Nephron (organoid): ENCODE results near the gene KAZN.

ENCODE experiments used
- H3K27ac Mint-ChIP-seq, 3 experiments: 2 replicates each; pipeline ENCODE4 v1.8.0; 2020; ENCODE audit warnings: mixed read lengths in 3 of 3, mild to moderate bottlenecking in 2 of 3, moderate library complexity in 1 of 3
- H3K27me3 Mint-ChIP-seq: 2 replicates; pipeline ENCODE4 v1.8.0; 2021; ENCODE audit warnings: low read depth, mild to moderate bottlenecking, moderate library complexity, mixed read lengths
- H3K36me3 Mint-ChIP-seq: 2 replicates; pipeline ENCODE4 v1.8.0; 2020; ENCODE audit warnings: low read depth, mixed read lengths
- H3K4me1 Mint-ChIP-seq: 2 replicates; pipeline ENCODE4 v1.8.0; 2020; ENCODE audit warnings: mixed read lengths
- H3K4me3 Mint-ChIP-seq, 3 experiments: 2 replicates each; pipeline ENCODE4 v1.8.0; 2020; ENCODE audit warnings: mild to moderate bottlenecking in 3 of 3, mixed read lengths in 3 of 3, moderate library complexity in 2 of 3
- H3K9me3 Mint-ChIP-seq: 2 replicates; pipeline ENCODE4 v1.8.0; 2020; ENCODE audit warnings: mixed read lengths
- TF ChIP-seq, protein P1 (sequence below), 3 experiments: fragments of 200-600 bp; sonication (generic); IDR thresholded peaks; one replicate each; pipeline ENCODE4 v1.5.0; 2021; ENCODE audit warnings: antibody characterized with exemption in 3 of 3; ENCODE audit not compliant: unreplicated experiment in 3 of 3

KAZN gene

DNA sequence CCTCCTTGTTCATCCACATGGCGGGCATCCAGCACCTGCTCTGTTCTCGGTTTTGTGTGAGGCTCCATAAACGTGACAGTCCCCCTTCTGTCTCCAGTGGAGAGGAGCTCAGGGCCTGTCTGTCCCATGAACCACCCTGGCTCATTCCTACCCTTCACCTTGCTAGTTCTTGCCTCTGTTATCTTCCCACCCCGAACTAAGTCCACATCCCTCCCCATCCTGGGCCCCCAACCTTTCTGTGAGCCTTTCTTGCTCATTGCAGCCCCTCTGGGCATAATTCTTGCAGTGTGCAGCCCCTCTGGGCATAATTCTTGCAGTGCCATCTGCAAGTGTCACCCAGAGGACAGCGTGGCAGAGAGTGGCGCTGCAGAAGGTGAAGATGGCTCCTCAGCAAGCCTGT lies 338.3 kb downstream of the KAZN start:
- H3K9me3 Mint-ChIP-seq, result no peaks in the 10 kb centered on the region

GRCh38 chr1:14937288-14937949 lies 338.9 kb downstream of the KAZN start:
- Mint-ChIP-seq H3K36me3 (no peaks in the 10 kb centered on the region), H3K9me3 (no peaks in the 10 kb centered on the region), H3K27me3 (no peaks in the 10 kb centered on the region), H3K27ac (peak overlapping the region; percentile 5 to 51 (median 24)), H3K4me1 (peaks cover 41% of the 10 kb centered on the region), H3K4me3 (no peak overlapping the region)
- TF ChIP-seq, protein P1, sequence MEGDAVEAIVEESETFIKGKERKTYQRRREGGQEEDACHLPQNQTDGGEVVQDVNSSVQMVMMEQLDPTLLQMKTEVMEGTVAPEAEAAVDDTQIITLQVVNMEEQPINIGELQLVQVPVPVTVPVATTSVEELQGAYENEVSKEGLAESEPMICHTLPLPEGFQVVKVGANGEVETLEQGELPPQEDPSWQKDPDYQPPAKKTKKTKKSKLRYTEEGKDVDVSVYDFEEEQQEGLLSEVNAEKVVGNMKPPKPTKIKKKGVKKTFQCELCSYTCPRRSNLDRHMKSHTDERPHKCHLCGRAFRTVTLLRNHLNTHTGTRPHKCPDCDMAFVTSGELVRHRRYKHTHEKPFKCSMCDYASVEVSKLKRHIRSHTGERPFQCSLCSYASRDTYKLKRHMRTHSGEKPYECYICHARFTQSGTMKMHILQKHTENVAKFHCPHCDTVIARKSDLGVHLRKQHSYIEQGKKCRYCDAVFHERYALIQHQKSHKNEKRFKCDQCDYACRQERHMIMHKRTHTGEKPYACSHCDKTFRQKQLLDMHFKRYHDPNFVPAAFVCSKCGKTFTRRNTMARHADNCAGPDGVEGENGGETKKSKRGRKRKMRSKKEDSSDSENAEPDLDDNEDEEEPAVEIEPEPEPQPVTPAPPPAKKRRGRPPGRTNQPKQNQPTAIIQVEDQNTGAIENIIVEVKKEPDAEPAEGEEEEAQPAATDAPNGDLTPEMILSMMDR (IDR thresholded peaks at IDR 0.05; ENCODE audit: unreplicated experiment in 3 of 3), result no peak

More for the DNA sequence above, 338.3 kb downstream of the KAZN start:
- H3K4me3 Mint-ChIP-seq, result no peak overlapping the region
- H3K4me1 Mint-ChIP-seq, result peaks cover 34% of the 10 kb centered on the region
- H3K36me3 Mint-ChIP-seq, result no peaks in the 10 kb centered on the region
- peak overlapping the region; percentile 5 to 51 (median 24) for H3K27ac Mint-ChIP-seq
- TF ChIP-seq, protein P1 (IDR thresholded peaks at IDR 0.05; ENCODE audit: unreplicated experiment in 3 of 3), result no peak
- H3K27me3 Mint-ChIP-seq, result no peaks in the 10 kb centered on the region

- H3K27ac Mint-ChIP-seq, result peak overlapping the region; percentile 83 to 93 (median 85)
- H3K4me3 Mint-ChIP-seq, result no peak overlapping the region
- peaks cover 61% of the 10 kb centered on the region for H3K4me1 Mint-ChIP-seq
- no peaks in the 10 kb centered on the region for H3K27me3 Mint-ChIP-seq
- no peaks in the 10 kb centered on the region for H3K36me3 Mint-ChIP-seq
- TF ChIP-seq, protein P1 (IDR thresholded peaks at IDR 0.05; ENCODE audit: unreplicated experiment in 3 of 3), result no peak
- H3K9me3 Mint-ChIP-seq, result no peaks in the 10 kb centered on the region
Measured at GRCh38 chr1:14939527-14940284, 341.2 kb downstream of the KAZN start.

GRCh38 chr1:14940285-14940870 lies 341.9 kb downstream of the KAZN start:
- peaks cover 68% of the 10 kb centered on the region for H3K4me1 Mint-ChIP-seq
- no peaks in the 10 kb centered on the region for H3K9me3 Mint-ChIP-seq
- H3K27me3 Mint-ChIP-seq, result no peaks in the 10 kb centered on the region
- no peak overlapping the region for H3K4me3 Mint-ChIP-seq
- no peaks in the 10 kb centered on the region for H3K36me3 Mint-ChIP-seq
- H3K27ac Mint-ChIP-seq, result peak overlapping the region; percentile 83 to 93 (median 85)
- TF ChIP-seq, protein P1 (IDR thresholded peaks at IDR 0.05; ENCODE audit: unreplicated experiment in 3 of 3), result no peak

- Mint-ChIP-seq H3K4me3 (peak overlapping the region in 2 of 3 experiments; percentile 10 to 22), H3K9me3 (no peaks in the 10 kb centered on the region)
- TF ChIP-seq, protein P1 (IDR thresholded peaks at IDR 0.05; ENCODE audit: unreplicated experiment in 3 of 3), result no peak
Measured at GRCh38 chr1:14941864-14942263, 343.4 kb downstream of the KAZN start.

More at GRCh38 chr1:14941864-14942263, 343.4 kb downstream of the KAZN start:
- Mint-ChIP-seq H3K27me3 (no peaks in the 10 kb centered on the region), H3K36me3 (no peaks in the 10 kb centered on the region), H3K27ac (peak overlapping the region; percentile 85 to 97 (median 93)), H3K4me1 (peaks cover 78% of the 10 kb centered on the region)
